OCI-LY7 (cell line): ENCODE data around the gene DTNA.

ENCODE experiments used
- CTCF ChIP-seq: fragments of 200-600 bp; sonication (generic); conservative IDR thresholded peaks from 2 replicates; pipeline ENCODE4 v1.5.1; 2014; ENCODE audit warnings: mild to moderate bottlenecking, antibody characterized with exemption, low read length, moderate library complexity, mixed read lengths
- EZH2phosphoT487 ChIP-seq: fragments of 200-600 bp; sonication (generic); IDR thresholded peaks from 2 replicates; pipeline ENCODE4 v1.6.1; 2018; ENCODE audit warnings: low read depth, borderline replicate concordance, mild to moderate bottlenecking, mixed run types, antibody characterized with exemption, low read length, moderate library complexity, mixed read lengths

- TF ChIP-seq CTCF (no peak), EZH2phosphoT487 (no peak)
Observed at GRCh38 chr18:34740101-34740500, 30.0 kb downstream of the DTNA start.
